Fibroblast of mammary gland (primary cell): Measurements from ENCODE around the gene EIF3K.

ENCODE experiments used
- DNase-seq: peaks from one replicate; pipeline ENCODE4 v3.0.0-alpha.2; 2010; ENCODE audit warnings: low read depth
- H3K4me3 ChIP-seq: 2 replicates; pipeline ENCODE4 v1.5.1; 2011; ENCODE audit warnings: low read depth, mild to moderate bottlenecking, low read length, moderate library complexity; ENCODE audit not compliant: control insufficient read depth
- CTCF ChIP-seq: conservative IDR thresholded peaks from 2 replicates; pipeline ENCODE4 v1.5.1; 2011; ENCODE audit warnings: low read depth, low read length, inconsistent platforms; ENCODE audit not compliant: control insufficient read depth, insufficient read depth

EIF3K gene

GRCh38 chr19:38632476-38633213 is 13.7 kb downstream of the EIF3K start:
- H3K4me3 ChIP-seq: no peak overlapping the region
- DNase-seq: no peak
- TF ChIP-seq CTCF: no peak

- TF ChIP-seq CTCF: peak; percentile 94
- H3K4me3 ChIP-seq: no peak overlapping the region
- DNase-seq: peak; percentile 61
Observed at GRCh38 chr19:38634757-38635482, 15.9 kb downstream of the EIF3K start.

GRCh38 chr19:38635483-38636399 is 16.8 kb downstream of the EIF3K start:
- no peak for TF ChIP-seq CTCF
- no peak overlapping the region for H3K4me3 ChIP-seq
- no peak for DNase-seq

- TF ChIP-seq CTCF: no peak
- no peak for DNase-seq
- H3K4me3 ChIP-seq: no peak overlapping the region
Observed at GRCh38 chr19:38638461-38638860, 19.5 kb downstream of the EIF3K start.

- TF ChIP-seq CTCF: no peak
- H3K4me3 ChIP-seq: no peak overlapping the region
- DNase-seq: no peak
Observed at GRCh38 chr19:38639679-38640078, 20.7 kb downstream of the EIF3K start.

GRCh38 chr19:38640368-38640767 is 21.4 kb downstream of the EIF3K start:
- TF ChIP-seq CTCF: no peak
- no peak for DNase-seq
- H3K4me3 ChIP-seq: no peak overlapping the region
